Ascending aorta (tissue), 2 donors: ENCODE data around the gene GULP1. TPM values are rescaled to one million over a fixed set of nuclear protein-coding genes. Genes with fewer than 3 reads are reported as not detected.

Source experiments
- DNase-seq, 2 donors: peaks; one replicate each; pipeline ENCODE4 v3.0.0-alpha.2; 2019; ENCODE audit warnings: low spot score in 2 of 2
- H3K27ac ChIP-seq, 2 donors: fragments of 200-600 bp; sonication (generic); one replicate each; pipeline ENCODE4 v1.5.1; 2016 to 2017; ENCODE audit warnings: mild to moderate bottlenecking in 1 of 2
- H3K27me3 ChIP-seq: fragments of 200-600 bp; sonication (generic); one replicate; pipeline ENCODE4 v1.5.1; 2017
- H3K36me3 ChIP-seq, 2 donors: fragments of 200-600 bp; sonication (generic); one replicate each; pipeline ENCODE4 v1.5.1; 2016
- H3K4me1 ChIP-seq, 2 donors: fragments of 200-600 bp; sonication (generic); one replicate each; pipeline ENCODE4 v1.5.1; 2016 to 2017; ENCODE audit warnings: mild to moderate bottlenecking in 1 of 2
- H3K4me3 ChIP-seq, 2 donors: fragments of 200-600 bp; sonication (generic); one replicate each; pipeline ENCODE4 v1.5.1; 2016 to 2017; ENCODE audit warnings: mild to moderate bottlenecking in 1 of 2
- H3K9me3 ChIP-seq, 2 donors: fragments of 200-600 bp; sonication (generic); one replicate each; pipeline ENCODE4 v1.5.1; 2016
- CTCF ChIP-seq, 3 experiments: fragments of 200-600 bp in 2 of 3; fragments of 450-650 bp in 1 of 3; sonication (generic) in 2 of 3; IDR thresholded peaks; one replicate each; pipeline ENCODE4 v1.5.1; 2016 to 2019; ENCODE audit warnings: antibody characterized with exemption in 3 of 3, mild to moderate bottlenecking in 1 of 3, moderate library complexity in 1 of 3
- intact Hi-C: fragments of 100-400 bp; cut with DNase I; formaldehyde crosslinking; loops from one replicate; pipeline ENCODE4 v1.15.1; 2023
- total RNA-seq: library from RNA; depleted of rRNA; stranded (reverse); fragments of >200 nt; gene quantifications from one replicate; pipeline ENCODE4 v1.1.0, GENCODE V29; 2016

The GULP1 gene
- total RNA-seq, 1 donor from 2014 or later: 67.8 TPM

- H3K4me1 ChIP-seq: peaks cover 4 to 7% of the 10 kb centered on the region in 2 donors
- H3K4me3 ChIP-seq: no peak overlapping the region
- H3K36me3 ChIP-seq: no peaks in the 10 kb centered on the region
- TF ChIP-seq CTCF (IDR thresholded peaks at IDR 0.05): no peak
- intact Hi-C loops: no loop called here
- no peak for DNase-seq
- peak overlapping the region; percentile 66 to 73 for H3K27ac ChIP-seq
- no peaks in the 10 kb centered on the region for H3K27me3 ChIP-seq
- no peaks in the 10 kb centered on the region for H3K9me3 ChIP-seq
These were observed 338.3 kb downstream of the GULP1 start for GRCh38 chr2:188629753-188630527.

GRCh38 chr2:188631037-188631809, 339.5 kb downstream of the GULP1 start:
- H3K4me3 ChIP-seq: no peak overlapping the region
- intact Hi-C loops: no loop called here

DNA sequence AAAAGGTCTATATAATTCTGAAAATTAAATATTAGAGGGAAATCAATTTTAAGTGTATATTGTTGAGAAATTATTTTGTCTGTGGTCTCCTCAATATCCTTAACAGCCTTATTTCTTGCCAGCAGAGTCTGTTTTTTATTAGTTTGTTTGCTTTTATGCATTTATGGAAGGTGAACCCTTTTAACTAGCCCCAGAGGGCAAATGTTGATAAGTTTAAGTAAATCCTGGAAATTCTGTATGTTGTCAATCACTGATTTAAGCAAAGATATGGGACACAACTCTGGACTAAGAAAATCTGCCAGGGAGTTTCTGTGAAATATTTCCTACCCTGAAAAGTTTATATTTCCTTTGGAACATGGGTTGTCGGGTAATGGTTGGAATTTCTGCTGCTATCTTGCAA, 343.0 kb downstream of the GULP1 start:
- no peaks in the 10 kb centered on the region for H3K36me3 ChIP-seq
- DNase-seq: no peak

More at GRCh38 chr2:188631037-188631809, 339.5 kb downstream of the GULP1 start:
- H3K27me3 ChIP-seq: no peaks in the 10 kb centered on the region
- no peak for TF ChIP-seq CTCF (IDR thresholded peaks at IDR 0.05)
- no peak for DNase-seq
- peak overlapping the region; percentile 66 to 73 for H3K27ac ChIP-seq
- H3K4me1 ChIP-seq: peaks cover 4 to 7% of the 10 kb centered on the region in 2 donors
- H3K36me3 ChIP-seq: no peaks in the 10 kb centered on the region
- no peaks in the 10 kb centered on the region for H3K9me3 ChIP-seq

More for the DNA sequence above, 343.0 kb downstream of the GULP1 start:
- H3K27me3 ChIP-seq: no peaks in the 10 kb centered on the region
- TF ChIP-seq CTCF (IDR thresholded peaks at IDR 0.05): no peak
- no peaks in the 10 kb centered on the region for H3K9me3 ChIP-seq
- H3K27ac ChIP-seq: no peak overlapping the region
- peaks cover under 1 to 4% of the 10 kb centered on the region in 2 donors for H3K4me1 ChIP-seq
- H3K4me3 ChIP-seq: no peak overlapping the region
- intact Hi-C loops: no loop called here
